RKO (cell line): ENCODE data around the gene SLC44A4.
A peak's percentile ranks its signal among the peaks of the same experiment; 100 is the strongest.
"Not testable (repeated sequence)": the region's sequence is repeated elsewhere in the genome, so short reads cannot be mapped to it uniquely, and the experiment has no call there.

ENCODE experiments used
- DNase-seq: peaks from one replicate; pipeline ENCODE4 v3.0.0-alpha.2; 2016; ENCODE audit warnings: low spot score

Gene SLC44A4

DNA sequence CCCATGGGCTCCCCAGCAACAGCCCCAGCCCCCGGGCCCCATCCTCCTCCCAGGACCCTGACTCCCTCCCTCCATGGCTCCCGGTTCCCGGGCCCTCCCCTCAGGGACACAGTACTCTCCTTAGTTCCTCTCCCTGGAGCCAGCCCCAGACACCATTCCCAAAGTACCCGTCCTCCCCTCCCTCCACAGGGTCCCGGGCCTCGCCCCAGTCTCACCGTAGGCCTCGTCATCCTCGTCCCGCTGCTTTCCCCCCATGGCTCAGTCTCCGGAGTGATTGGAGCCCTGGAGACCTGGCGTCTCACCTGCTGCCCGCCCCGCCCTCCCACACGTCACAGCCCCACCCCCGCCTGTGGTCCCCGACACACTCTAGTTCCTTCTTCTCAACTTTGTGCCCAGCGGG is at the start of gene SLC44A4:
Gene SLC44A4 (minus strand): TSS at position 272 of the 400 bp plus-strand sequence. CDS start 17 bp downstream, at position 255.
- no peak for DNase-seq

DNA sequence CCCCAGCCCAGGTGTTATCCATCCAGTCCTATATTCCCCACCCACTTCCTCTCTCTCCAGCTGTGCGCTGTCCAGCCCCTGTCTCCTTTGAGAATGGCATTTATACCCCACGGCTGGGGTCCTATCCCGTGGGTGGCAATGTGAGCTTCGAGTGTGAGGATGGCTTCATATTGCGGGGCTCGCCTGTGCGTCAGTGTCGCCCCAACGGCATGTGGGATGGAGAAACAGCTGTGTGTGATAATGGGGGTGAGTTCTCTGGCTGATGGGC is 49.8 kb upstream of the SLC44A4 start:
- DNase-seq = no peak

DNA sequence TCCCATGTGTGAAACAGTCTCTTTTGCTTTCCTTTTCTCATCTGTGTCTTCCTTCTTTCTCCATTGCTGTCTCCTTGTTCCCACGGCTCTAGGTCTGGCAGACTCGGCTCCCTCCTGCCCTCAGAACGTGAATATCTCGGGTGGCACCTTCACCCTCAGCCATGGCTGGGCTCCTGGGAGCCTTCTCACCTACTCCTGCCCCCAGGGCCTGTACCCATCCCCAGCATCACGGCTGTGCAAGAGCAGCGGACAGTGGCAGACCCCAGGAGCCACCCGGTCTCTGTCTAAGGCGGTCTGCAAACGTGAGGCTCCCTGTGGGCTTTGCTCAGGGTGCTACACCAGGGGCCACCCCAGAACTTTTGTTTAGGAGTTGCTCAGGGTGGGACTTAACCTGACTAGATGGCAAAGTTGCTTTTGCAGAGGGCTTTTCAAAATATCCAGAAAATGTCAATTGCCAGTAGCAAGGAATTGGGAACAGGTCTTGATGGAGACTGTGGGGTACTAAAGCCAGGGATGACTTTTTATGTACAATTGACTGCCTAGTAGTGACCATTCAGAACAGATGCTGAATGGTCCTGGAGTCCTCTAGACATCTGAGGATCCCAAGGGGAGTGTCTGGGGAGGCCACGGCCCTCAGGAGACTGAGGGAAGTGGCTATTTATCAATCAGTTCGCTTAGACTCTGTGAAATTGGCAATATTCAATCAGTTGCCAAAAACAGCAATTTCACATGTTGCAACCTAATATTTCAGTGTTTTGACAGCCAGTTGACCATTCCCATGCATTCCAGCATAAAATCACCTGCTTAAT is 49.3 kb upstream of the SLC44A4 start:
- DNase-seq = no peak

- no peak for DNase-seq
These were observed 48.6 kb upstream of the SLC44A4 start, which contains the start of gene C2 for GRCh38 chr6:31927242-31927862. Gene C2, plus strand, starts transcription at chr6:31927717. Its CDS starts 36 bp downstream, at chr6:31927753.

GRCh38 chr6:31922942-31923341 is 44.1 kb upstream of the SLC44A4 start:
- DNase-seq = no peak

GRCh38 chr6:31920811-31921210 is 42.0 kb upstream of the SLC44A4 start:
- no peak for DNase-seq

DNA sequence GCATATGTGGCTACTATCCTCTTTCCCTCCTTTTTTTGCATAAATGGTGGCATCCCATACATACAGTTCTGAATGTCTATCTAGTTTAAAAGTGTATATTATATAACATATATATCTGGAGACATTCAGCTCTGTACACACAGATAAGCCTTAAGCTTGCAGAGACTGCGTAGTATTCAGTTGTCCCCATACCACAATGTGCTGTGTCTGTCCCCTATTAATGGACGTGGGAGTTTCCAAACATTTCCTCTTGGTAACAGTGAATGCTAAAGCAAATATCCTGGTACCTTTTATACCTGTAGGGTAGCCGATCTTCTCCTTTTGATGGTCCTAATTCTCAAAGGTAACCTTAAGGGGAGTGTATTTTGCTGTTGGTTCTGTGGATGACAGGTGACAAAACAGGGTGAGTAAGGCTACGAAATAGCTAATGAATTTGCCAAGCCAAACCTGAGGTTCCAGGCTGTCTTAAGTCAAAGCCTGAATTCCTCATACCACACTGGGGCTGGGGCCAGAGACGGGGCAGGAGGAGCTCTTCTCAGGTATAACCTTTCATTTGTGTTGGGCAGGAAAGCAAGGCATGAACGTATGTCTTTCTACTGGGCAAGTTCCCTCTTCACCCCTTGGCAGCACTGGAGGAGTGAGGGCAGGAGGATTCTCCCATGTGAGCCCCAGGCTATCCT is 41.0 kb upstream of the SLC44A4 start:
- DNase-seq = no peak

GRCh38 chr6:31918069-31918720 is 39.4 kb upstream of the SLC44A4 start:
- DNase-seq = no peak

DNA sequence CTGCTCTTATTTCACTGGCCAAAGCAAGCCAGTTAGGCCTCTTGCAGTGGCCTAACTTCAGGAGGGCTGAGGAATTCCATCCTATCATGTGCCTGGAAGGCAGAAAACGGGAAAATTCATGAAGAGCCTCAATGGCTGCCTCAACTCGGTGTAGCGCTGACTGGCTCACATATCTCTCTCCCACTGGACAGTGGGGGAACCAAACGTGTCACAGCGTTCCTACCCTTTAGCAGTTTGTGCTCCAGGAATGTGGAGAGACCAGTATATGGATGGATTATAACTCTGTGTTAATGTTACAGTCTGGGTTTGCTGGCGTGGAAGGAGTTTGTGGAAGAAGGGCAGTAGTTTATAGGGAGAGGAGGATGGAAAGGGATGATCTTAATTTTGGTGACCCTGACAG is 37.0 kb upstream of the SLC44A4 start:
- no peak for DNase-seq

GRCh38 chr6:31915351-31915750 is 36.6 kb upstream of the SLC44A4 start:
- DNase-seq = no peak

DNA sequence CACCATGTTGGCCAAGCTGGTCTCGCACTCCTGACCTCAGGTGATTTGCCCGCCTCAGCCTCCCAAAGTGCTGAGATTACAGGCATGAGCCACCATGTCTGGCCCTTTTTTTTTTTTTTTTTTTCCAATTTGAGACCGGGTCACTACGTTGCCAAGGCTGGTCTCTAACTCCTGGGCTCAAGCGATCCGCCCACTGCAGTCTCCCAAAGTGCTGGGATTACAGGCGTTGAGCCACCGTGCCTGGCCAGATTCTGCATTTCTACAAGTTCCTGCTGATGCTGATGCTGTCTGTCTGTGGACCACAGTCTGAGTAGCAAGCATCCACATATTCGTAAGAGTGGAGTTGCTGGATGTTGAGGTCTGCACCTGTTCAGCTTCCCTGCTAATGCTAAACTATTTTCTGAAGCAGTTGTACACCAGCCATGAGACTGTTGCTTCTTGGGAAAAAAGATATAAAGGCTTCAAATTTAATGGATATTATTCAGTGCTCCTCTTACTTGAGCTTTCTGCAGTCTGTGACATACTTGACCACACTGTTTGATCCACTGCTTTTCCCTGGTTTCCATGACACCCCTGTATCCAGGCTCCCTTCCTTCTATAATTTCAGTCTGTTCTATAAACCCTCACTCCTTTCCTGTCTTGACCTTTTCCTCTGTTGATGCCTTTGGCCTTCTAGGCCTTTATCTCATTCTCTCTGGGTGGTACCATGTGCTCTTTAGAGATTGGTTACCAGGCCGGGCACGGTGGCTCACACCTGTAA is 33.2 kb upstream of the SLC44A4 start:
- DNase-seq = no peak

DNA sequence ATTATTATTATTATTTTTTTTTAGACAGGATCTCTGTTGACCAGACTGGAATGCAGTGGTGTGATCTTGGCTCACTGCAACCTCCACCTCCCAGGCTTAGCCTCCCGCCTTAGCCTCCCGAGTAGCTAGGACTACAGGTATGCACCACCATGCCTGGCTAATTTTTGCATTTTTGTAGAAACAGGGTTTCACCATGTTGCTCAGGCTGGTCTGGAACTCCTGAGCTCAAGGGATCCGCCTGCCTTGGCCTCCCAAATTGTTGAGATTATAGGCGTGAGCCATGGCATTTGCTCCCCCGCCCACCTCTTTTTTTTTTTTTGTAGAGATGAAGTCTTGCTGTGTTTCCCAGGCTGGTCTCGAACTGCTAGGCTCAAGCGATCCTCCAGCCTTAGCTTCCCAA is 30.5 kb upstream of the SLC44A4 start:
- not testable (repeated sequence) for DNase-seq

- no peak for DNase-seq
These were observed 30.0 kb upstream of the SLC44A4 start for GRCh38 chr6:31908791-31909190.

DNA sequence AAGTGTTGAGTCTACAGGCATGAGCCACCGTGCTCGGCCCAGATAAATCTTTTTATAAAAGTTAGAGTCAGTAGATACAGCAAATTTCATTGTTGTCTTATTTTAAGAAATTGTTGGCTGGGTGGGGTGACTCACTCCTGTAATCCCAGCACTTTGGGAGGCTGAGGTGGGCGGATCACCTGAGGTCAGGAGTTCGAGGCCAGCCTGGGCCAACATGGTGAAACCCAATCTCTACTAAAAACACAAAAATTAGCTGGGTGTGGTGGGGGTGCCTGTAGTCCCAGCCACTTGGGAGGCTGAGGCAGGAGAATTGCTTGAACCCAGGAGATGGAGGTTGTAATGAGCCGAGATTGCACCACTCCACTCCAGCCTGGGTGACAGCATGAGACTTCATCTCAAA is 29.5 kb upstream of the SLC44A4 start:
- not testable (repeated sequence) for DNase-seq

GRCh38 chr6:31907158-31907813 is 28.5 kb upstream of the SLC44A4 start:
- DNase-seq = no peak

DNA sequence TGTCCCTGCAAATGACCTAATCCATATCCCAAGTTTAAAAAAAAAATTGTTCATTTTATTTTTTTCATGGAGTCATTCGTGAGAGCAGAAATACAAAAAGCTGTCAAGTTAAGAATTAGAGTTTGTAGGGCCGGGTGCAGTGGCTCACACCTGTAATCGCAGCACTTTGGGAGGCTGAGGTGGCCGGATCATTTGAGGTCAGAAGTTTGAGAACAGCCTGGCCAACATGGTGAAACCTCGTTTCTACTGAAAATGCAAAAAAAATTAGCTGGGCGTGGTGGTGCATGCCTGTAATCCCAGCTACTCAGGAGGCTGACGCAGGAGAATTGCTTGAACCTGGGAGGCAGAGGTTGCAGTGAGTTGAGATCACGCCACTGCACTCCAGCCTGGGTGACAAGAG is 27.9 kb upstream of the SLC44A4 start:
- DNase-seq = not testable (repeated sequence)

- DNase-seq = no peak
These were observed 27.3 kb upstream of the SLC44A4 start for GRCh38 chr6:31906122-31906521.

- DNase-seq = no peak
These were observed 26.2 kb upstream of the SLC44A4 start for GRCh38 chr6:31905041-31905440.

GRCh38 chr6:31903957-31904356 is 25.2 kb upstream of the SLC44A4 start:
- no peak for DNase-seq

GRCh38 chr6:31901953-31902643 is 23.3 kb upstream of the SLC44A4 start, which contains the start of gene ZBTB12:
Gene ZBTB12, minus strand, starts transcription at chr6:31902086. Its CDS starts 781 bp downstream, at chr6:31901305.
- peak; percentile 93 for DNase-seq
